Middle frontal gyrus (tissue), 1 donor: Measurements from ENCODE around the gene PIMREG.

Experiments used
- DNase-seq: peaks from one replicate; pipeline ENCODE4 v3.0.0-alpha.2; 2015; ENCODE audit warnings: low spot score; ENCODE audit errors: extremely low spot score

PIMREG gene

DNA sequence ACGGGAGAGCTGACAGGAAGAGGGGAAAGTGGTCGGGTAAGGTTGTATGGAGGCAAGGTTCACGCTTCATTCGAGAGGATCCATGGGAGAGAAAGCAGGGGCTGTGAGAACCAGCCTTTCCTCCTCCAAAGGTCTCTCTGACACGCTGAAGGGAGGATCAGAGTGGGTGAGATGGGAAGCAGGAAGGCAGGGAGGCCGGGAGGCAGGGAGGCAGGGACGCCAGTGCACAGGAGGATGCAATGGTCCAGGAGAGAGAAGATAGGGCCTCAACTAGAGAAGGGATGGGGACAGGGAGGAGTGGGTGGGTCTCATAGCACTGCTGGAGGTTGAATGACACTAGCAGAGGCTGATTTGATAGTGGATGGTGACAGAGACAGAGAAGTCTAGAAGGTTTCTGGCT, 54.1 kb downstream of the PIMREG start:
- no peak for DNase-seq

DNA sequence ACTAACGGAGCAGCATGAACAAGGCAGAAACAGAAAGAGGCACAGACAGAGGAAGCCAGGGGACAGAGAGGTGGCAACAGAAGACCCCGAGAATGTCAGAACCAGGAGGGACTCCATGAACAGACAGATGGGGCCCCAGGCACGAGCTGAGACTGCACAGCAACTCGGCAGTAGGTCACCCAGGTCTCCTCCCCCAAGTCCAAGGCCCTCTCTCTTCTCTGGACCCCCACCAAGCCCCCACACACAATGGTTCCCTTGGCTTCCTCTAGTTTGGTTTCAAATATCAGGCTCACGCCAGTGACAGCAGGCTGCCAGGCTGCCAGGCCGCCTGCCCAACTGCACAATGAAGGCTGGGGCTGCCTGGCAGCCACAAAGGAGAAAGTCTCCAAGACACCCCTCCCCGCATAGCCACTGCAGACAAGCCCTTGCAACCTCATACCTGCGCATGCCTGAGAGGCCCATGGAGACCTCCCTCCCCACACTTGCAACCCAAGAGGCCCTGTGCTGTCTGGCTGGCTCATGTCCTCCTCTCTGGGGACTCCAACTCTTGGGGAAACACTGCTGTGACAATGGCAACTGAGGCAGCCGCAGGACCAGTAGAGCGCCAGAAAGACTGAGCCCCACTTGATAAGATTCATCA, 54.8 kb downstream of the PIMREG start:
- DNase-seq = no peak
